GM12878 (cell line): ENCODE data around the gene PATE2. TPM values are rescaled to one million over a fixed set of nuclear protein-coding genes. Genes with fewer than 3 reads are reported as not detected.

ENCODE experiments used
- ATAC-seq: fragments of 200-7000 bp; cut with Tn5 transposase; 3 replicates; pipeline ENCODE4 v1.9.1; 2020; ENCODE audit warnings: mild to moderate bottlenecking, moderate library complexity
- BruUV-seq: library from RNA; stranded (reverse); fragments of 400-500 nt; replicated peaks from 2 replicates; lab custom pipeline; 2021; lab: Mats Ljungman, UMichigan
- CTCF ChIA-PET: fragments of 300-600 bp; sonication (Branson Sonifier 250); formaldehyde crosslinking; extraction: SDS; loops from one replicate; lab custom pipeline; 2021; ENCODE audit warnings: inconsistent platforms; lab: Yijun Ruan, JAX
- POLR2A ChIA-PET: fragments of 350-600 bp; formaldehyde crosslinking; extraction: SDS; loops from one replicate; lab custom pipeline; 2021; ENCODE audit warnings: inconsistent platforms; lab: Charles Lee
- RAD21 ChIA-PET: fragments of 300-600 bp; sonication (Branson Sonifier 250); formaldehyde crosslinking; loops from one replicate; lab custom pipeline; 2023; ENCODE audit warnings: antibody characterized with exemption; ENCODE audit not compliant: unreplicated experiment; lab: Charles Lee
- SMC1A ChIA-PET: fragments of 300-600 bp; sonication (Branson Sonifier 250); formaldehyde crosslinking; loops from one replicate; lab custom pipeline; 2023; ENCODE audit not compliant: unreplicated experiment, uncharacterized antibody; lab: Charles Lee
- DNase-seq: peaks from one replicate; pipeline ENCODE4 v3.0.0-alpha.2; 2011; ENCODE audit warnings: low read depth, low spot score
- FAIRE-seq: peaks from 3 replicates; lab custom pipeline; 2011; peaks lifted over from hg19 to GRCh38; lab: Jason Lieb, UNC
- H2AFZ ChIP-seq: 2 replicates; pipeline ENCODE4 v1.6.0; 2011; ENCODE audit warnings: low read depth, low read length, control low read depth; ENCODE audit not compliant: control insufficient read depth
- H3K27ac ChIP-seq: 2 replicates; pipeline ENCODE4 v1.5.1; 2011; ENCODE audit warnings: control low read depth; ENCODE audit not compliant: control insufficient read depth, insufficient read depth
- H3K27me3 ChIP-seq, 2 experiments: replicated peaks in 1 of 2; 2 replicates each; pipeline versions ENCODE4 v1.6.0 to v1.6.1; 2011; ENCODE audit warnings: low read length in 1 of 2; ENCODE audit not compliant: control insufficient read depth in 2 of 2, insufficient read depth in 2 of 2
- H3K36me3 ChIP-seq, 2 experiments: 2 replicates each; pipeline ENCODE4 v1.5.1; 2011; ENCODE audit warnings: low read length in 1 of 2; ENCODE audit not compliant: control insufficient read depth in 2 of 2, insufficient read depth in 2 of 2
- H3K4me1 ChIP-seq: 2 replicates; pipeline ENCODE4 v1.6.1; 2011; ENCODE audit warnings: mild to moderate bottlenecking, low read length, moderate library complexity, mixed read lengths; ENCODE audit not compliant: control insufficient read depth, insufficient read depth
- H3K4me2 ChIP-seq: 2 replicates; pipeline ENCODE4 v1.6.0; 2011; ENCODE audit warnings: control low read depth; ENCODE audit not compliant: control insufficient read depth, insufficient read depth
- H3K4me3 ChIP-seq: fragments of 200-600 bp; sonication (generic); 2 replicates; pipeline ENCODE4 v1.5.1; 2016
- H3K79me2 ChIP-seq: 2 replicates; pipeline ENCODE4 v1.6.0; 2011; ENCODE audit warnings: low read length; ENCODE audit not compliant: control insufficient read depth, insufficient read depth
- H3K9ac ChIP-seq: 2 replicates; pipeline ENCODE4 v1.8.0; 2011; ENCODE audit warnings: low read length, control low read depth, mixed read lengths; ENCODE audit not compliant: control insufficient read depth, insufficient read depth
- H3K9me3 ChIP-seq: replicated peaks from 3 replicates; pipeline ENCODE4 v1.5.1; 2011; ENCODE audit warnings: mild to moderate bottlenecking, low read length; ENCODE audit not compliant: control insufficient read depth, insufficient read depth
- H4K20me1 ChIP-seq: 2 replicates; pipeline ENCODE4 v1.6.0; 2011; ENCODE audit not compliant: control insufficient read depth, insufficient read depth
- CHD2 ChIP-seq: IDR thresholded peaks from 2 replicates; pipeline ENCODE4 v1.6.1; 2011; ENCODE audit warnings: low read depth, low read length, improper control_type of control experiment, borderline replicate concordance
- FOS ChIP-seq: IDR thresholded peaks from 3 replicates; pipeline ENCODE4 v1.6.1; 2011; ENCODE audit warnings: borderline replicate concordance; ENCODE audit not compliant: insufficient read length; ENCODE audit errors: extremely low read depth
- FOXK2 ChIP-seq: fragments of 450-650 bp; IDR thresholded peaks from 2 replicates; pipeline ENCODE4 v1.6.1; 2017; ENCODE audit warnings: mild to moderate bottlenecking, moderate library complexity
- HDAC6 ChIP-seq: fragments of 200-600 bp; sonication (generic); IDR thresholded peaks from one replicate; pipeline ENCODE4 v1.8.0; 2017; ENCODE audit warnings: antibody characterized with exemption; ENCODE audit not compliant: unreplicated experiment
- KLF5 ChIP-seq: fragments of 450-650 bp; IDR thresholded peaks from 2 replicates; pipeline ENCODE4 v1.6.1; 2014; ENCODE audit warnings: mild to moderate bottlenecking; ENCODE audit not compliant: partially characterized antibody
- MYC ChIP-seq: IDR thresholded peaks from 2 replicates; pipeline ENCODE4 v1.6.1; 2011; ENCODE audit warnings: mild to moderate bottlenecking, low read length, moderate library complexity, inconsistent platforms; ENCODE audit not compliant: insufficient read depth, insufficient replicate concordance, insufficient read length, severe bottlenecking
- NFXL1 ChIP-seq: fragments of 450-650 bp; IDR thresholded peaks from 2 replicates; pipeline ENCODE4 v1.6.1; 2017; ENCODE audit warnings: antibody characterized with exemption, mild to moderate bottlenecking, borderline replicate concordance
- NR2F1 ChIP-seq: fragments of 450-650 bp; conservative IDR thresholded peaks from 2 replicates; pipeline ENCODE4 v1.6.1; 2017; ENCODE audit warnings: mild to moderate bottlenecking
- PAX5 ChIP-seq: IDR thresholded peaks from 2 replicates; pipeline ENCODE4 v1.6.1; 2011; ENCODE audit warnings: low read depth, low read length, borderline replicate concordance
- RAD21 ChIP-seq: IDR thresholded peaks from 2 replicates; pipeline ENCODE4 v1.6.1; 2011; ENCODE audit warnings: mild to moderate bottlenecking, low read depth, low read length, moderate library complexity; ENCODE audit not compliant: insufficient read depth
- ZNF622 ChIP-seq: fragments of 450-650 bp; IDR thresholded peaks from 2 replicates; pipeline ENCODE4 v1.6.1; 2017; ENCODE audit warnings: mild to moderate bottlenecking, inconsistent platforms
- ZZZ3 ChIP-seq: IDR thresholded peaks from 2 replicates; pipeline ENCODE4 v1.6.1; 2011; ENCODE audit warnings: low read depth; ENCODE audit not compliant: control insufficient read depth, insufficient read length
- WGBS: methylation state at CpG from one replicate; pipeline ENCODE4 v1.1.6; 2016; ENCODE audit warnings: low lambda C conversion rate; ENCODE audit not compliant: insufficient replicate concordance, insufficient coverage; ENCODE audit errors: missing lambda C conversion rate; 5-methylcytosine and 5-hydroxymethylcytosine counted together
- in situ Hi-C: fragments of 300-500 bp; cut with MboI; formaldehyde crosslinking; loops from 9 replicates; pipeline ENCODE4 v1.14.3; 2018; ENCODE audit warnings: mixed read lengths
- intact Hi-C: fragments of 100-400 bp; cut with micrococcal nuclease; formaldehyde crosslinking; loops from one replicate; pipeline ENCODE4 v1.14.2; 2022; ENCODE audit not compliant: unreplicated experiment
- polyA plus RNA-seq, 11 experiments: library from polyadenylated mRNA; depleted of rRNA in 4 of 11; unstranded in 6 of 11; stranded (reverse) in 5 of 11; fragments of >200 nt; fragmentation: Nextera tagmentation in 4 of 11; fragmentation: Illumina TruSeq in 1 of 11; extraction: Ambion mirVana in 4 of 11; extraction: Trizol in 1 of 11; gene quantifications; 1 replicate in 1 of 11; 2 replicates in 10 of 11; pipeline versions ENCODE4 v1.2.1 to v1.2.3, GENCODE V29; 2011 to 2016; ENCODE audit warnings: inconsistent platforms in 2 of 11, missing spikeins in 2 of 11, low read depth in 1 of 11
- total RNA-seq, 4 experiments: library from RNA; depleted of rRNA in 3 of 4; stranded (reverse); fragments of >200 nt in 3 of 4; fragmentation: Illumina TruSeq in 1 of 4; extraction: Trizol in 1 of 4; gene quantifications; 2 replicates each; pipeline versions ENCODE4 v1.2.1 to v1.2.3, GENCODE V29; 2013 to 2021
- TF ChIP-seq, protein P1 (sequence below): IDR thresholded peaks from 2 replicates; pipeline ENCODE4 v1.6.1; 2011; ENCODE audit warnings: low read depth, mild to moderate bottlenecking, low read length, moderate library complexity, borderline replicate concordance; ENCODE audit errors: extremely low read depth

The PATE2 gene
- total and polyA plus RNA-seq, 10 of the 15 experiments (the other 5 are each of a cell fraction or from before 2014, with no cell fraction given): 0.04 to 0.09 (median 0.09) TPM; not detected in 7

DNA sequence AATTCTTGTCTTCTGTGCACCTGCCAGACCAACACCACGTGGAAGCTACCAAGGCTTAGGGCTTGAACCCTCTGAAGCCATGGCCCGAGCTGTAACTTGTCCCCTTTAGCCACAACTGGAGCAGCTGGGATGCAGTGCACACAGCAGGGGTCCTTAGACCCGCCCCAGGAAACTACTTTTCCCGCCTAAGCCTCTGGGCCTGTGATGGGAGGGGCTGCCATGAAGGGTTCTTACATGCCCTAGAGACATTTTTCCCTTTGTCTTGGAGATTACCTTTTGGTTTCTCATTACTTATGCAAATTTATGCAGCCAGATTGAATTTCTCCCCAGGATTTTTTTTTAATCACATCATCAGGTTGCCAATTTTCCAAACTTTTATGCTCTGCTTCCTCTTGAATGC lies 19.0 kb upstream of the PATE2 start:
- no peaks in the 10 kb centered on the region for H4K20me1 ChIP-seq
- FAIRE-seq (no peak), ATAC-seq (no peak), DNase-seq (no peak)
- intact Hi-C loops: no loop called here
- ChIA-PET SMC1A (no interaction called here), CTCF (no interaction called here), POLR2A (no interaction called here), RAD21 (no interaction called here)
- H3K27me3 ChIP-seq: no peaks in the 10 kb centered on the region
- H3K36me3 ChIP-seq: no peaks in the 10 kb centered on the region
- H3K27ac ChIP-seq: no peak overlapping the region
- H2AFZ ChIP-seq: no peak overlapping the region
- H3K9me3 ChIP-seq: peaks cover 1% of the 10 kb centered on the region; the same call in 2 of the 3 replicates
- TF ChIP-seq FOS (no peak), ZNF622 (no peak), CHD2 (no peak), KLF5 (no peak), FOXK2 (no peak), NFXL1 (no peak), HDAC6 (no peak), PAX5 (no peak), MYC (no peak), RAD21 (no peak), ZZZ3 (no peak), NR2F1 (no peak)
- TF ChIP-seq, protein P1, sequence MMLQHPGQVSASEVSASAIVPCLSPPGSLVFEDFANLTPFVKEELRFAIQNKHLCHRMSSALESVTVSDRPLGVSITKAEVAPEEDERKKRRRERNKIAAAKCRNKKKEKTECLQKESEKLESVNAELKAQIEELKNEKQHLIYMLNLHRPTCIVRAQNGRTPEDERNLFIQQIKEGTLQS: no peak
- 0% methylated on average over 4 of the region's 4 CpGs for WGBS
- no peaks in the 10 kb centered on the region for H3K79me2 ChIP-seq
- no peak overlapping the region for H3K4me3 ChIP-seq
- in situ Hi-C loops: no loop called here
- H3K4me1 ChIP-seq: no peaks in the 10 kb centered on the region
- BruUV-seq: no TSS peak
- H3K9ac ChIP-seq: no peak overlapping the region
- no peak overlapping the region for H3K4me2 ChIP-seq
